ENCODE measurements around the gene FRMD4A.
"Not testable (repeated sequence)": the region's sequence is repeated elsewhere in the genome, so short reads cannot be mapped to it uniquely, and the experiment has no call there.

FRMD4A gene

GRCh38 chr10:14285941-14286560, 44.7 kb downstream of the FRMD4A start:
- DNase-seq, result no peak

DNA sequence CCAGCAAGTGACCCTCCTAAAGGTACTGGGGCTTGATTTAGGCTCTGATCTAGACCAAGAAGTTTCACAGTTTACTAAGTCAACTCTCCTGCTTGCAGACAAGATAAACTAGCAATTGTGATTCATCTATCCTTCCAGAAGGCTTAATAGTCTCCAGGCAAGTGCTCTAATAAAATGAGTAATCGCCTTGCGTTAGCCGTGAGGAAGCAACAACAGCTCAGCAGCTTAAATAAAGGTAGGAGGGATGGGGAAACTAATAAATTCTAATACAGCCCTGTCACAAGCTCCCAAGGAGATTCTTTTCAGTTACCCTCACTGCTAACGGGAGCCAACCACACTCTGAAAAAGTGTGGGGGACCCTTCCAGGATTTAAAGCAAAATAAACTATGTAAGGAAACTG, 48.4 kb downstream of the FRMD4A start:
- no peak for DNase-seq

DNA sequence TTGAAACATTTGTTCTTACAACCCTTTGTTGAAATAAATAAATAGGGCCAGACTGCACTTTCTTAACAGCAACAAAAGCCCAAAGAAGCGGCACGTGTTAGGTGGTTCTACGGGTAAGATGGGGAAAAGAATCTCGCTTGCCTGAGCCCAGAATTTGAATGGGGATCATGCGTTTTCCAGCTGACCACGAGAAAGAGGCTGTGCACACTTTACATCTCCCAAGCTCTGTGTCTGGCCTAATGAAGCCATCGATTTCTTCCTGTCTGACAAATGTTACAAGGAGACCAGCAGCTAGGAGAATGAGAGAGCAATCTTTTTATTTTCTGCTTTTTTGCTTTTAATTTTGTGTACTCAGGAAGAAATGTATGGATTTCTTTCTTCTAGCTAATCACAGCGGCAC, 52.2 kb downstream of the FRMD4A start:
- no peak for DNase-seq

DNA sequence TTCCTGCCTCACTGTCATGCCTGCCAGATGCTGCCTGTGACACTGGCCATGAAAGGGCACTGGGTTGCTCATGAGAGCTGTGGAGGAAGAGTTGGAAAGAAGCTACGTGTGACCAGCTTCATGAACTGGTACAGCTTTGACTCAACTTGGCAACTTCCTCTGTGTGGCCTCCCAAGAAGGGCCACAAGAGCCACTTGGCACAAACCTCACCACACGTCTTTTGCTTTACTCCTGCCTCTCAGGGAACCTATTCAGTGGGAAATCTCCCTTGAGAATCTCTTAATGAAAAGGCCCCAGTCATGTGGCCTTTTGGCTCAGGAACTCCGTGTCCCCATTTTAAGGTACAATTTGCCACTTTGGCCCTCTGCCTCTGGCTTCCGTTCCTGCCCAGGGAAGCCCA, 54.5 kb downstream of the FRMD4A start:
- DNase-seq, result no peak

- DNase-seq, result no peak
Measured at GRCh38 chr10:14271621-14272020, 59.1 kb downstream of the FRMD4A start.

GRCh38 chr10:14270370-14270769, 60.4 kb downstream of the FRMD4A start:
- no peak for DNase-seq

DNA sequence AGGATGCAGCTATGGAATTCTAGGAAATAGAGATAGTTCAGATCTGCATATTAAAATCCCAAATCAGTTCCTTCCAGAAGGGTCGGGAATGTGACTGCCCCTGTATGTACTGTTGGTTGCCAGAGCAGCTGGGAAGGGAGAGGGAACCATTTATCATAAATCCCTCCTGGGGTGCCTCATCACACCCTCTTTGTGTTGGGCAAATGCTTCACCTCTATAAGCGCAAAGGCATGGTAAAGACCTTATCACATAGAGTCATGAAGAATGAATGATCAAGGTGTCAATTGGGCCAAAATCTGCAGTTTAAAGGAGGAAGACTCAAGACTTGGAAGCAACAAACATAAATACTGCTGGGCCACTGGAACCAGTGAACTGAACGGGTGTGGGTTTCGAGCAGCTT, 65.0 kb downstream of the FRMD4A start:
- DNase-seq, result no peak

GRCh38 chr10:14262836-14263425, 67.8 kb downstream of the FRMD4A start:
- DNase-seq, result no peak

- no peak for DNase-seq
Measured at GRCh38 chr10:14261336-14261735, 69.4 kb downstream of the FRMD4A start.

- DNase-seq, result no peak
Measured at GRCh38 chr10:14259696-14260566, 70.8 kb downstream of the FRMD4A start.

DNA sequence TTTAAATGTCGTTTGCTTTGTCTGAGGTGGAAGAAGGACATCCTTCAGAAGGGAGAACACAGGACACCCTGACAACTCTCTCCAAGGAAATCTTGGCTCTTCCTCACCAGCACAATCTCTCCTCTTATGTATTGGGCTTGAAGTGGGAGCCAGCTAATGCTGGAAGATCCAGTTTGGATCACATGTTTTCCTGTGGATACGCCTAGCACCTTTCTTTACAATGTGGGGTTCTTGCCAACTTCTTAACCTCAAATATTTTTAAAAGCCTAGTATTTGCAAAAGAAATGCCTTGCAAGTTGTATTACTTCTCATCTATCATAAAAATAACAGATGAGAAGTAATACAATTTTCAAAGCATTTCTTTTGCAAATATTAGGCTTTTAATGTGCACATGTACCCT, 76.4 kb downstream of the FRMD4A start:
- no peak for DNase-seq

- no peak for DNase-seq
Measured at GRCh38 chr10:14253711-14254110, 77.0 kb downstream of the FRMD4A start.

DNA sequence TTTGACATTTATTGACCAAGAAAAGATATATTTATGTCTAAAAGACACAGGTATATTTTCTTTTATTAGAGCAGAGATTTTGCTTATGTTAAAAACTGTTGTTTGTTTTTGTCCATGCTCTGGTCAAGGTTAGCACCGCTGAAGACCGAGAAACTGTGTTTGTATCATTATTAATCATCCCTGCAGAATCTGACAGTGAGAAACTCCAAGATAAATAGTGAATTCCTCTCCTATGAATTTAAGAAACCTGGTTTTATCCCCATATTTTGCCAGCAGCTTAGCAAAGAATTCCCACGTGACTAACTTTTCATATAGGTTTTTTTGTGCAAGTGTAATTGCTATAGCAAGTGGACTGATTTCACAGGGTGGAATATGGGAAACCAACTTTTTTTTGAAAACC, 77.6 kb downstream of the FRMD4A start:
- no peak for DNase-seq

DNA sequence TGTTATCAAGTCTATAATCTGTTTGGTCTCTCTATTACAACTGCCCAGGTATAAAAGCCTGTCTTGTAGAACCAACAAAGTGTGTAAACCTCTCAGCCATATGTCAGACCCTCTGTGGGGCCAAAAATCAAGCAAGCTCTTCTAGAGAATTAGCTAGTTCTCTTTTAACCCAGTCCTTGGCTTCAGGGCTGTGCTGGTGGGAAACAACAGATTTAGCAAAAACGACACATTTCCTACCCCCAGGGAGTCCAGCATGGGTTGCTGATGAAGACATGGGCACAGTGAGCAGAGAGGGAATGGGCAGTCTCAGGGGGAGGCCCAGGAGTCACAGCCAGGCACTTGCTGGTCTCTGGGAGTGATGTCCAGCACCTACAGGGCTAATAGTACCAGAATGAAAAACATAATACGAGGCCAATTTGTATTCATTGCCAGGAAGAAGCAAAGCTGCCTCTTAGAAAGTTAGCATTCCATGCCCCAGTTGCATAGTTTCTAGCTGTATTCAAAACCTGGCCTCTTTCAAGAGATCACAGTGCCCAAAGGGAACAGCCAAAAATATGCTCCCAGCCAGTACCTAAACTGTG, 80.1 kb downstream of the FRMD4A start:
- DNase-seq, result no peak

- DNase-seq, result no peak
Measured at GRCh38 chr10:14247377-14248116, 83.2 kb downstream of the FRMD4A start.

GRCh38 chr10:14244801-14245211, 85.9 kb downstream of the FRMD4A start:
- DNase-seq, result no peak

DNA sequence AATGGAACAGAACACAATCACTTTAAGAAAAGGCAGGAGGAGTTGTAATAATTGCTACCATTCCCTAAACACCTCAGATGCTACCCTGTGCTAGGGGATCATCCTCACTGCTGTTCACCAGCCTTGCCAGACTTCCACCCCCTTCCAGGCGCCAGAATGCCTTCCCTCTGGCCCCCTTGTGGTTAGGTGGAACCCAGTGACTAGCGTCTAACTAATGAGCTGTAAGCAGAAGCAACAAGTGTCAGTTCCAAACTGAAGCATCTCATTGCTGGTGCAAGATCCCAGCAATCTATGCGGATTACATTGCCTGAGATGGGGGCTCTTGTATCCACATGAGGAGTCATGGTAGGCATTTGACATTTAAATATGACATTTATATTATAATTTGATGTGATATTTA, 86.6 kb downstream of the FRMD4A start:
- no peak for DNase-seq

DNA sequence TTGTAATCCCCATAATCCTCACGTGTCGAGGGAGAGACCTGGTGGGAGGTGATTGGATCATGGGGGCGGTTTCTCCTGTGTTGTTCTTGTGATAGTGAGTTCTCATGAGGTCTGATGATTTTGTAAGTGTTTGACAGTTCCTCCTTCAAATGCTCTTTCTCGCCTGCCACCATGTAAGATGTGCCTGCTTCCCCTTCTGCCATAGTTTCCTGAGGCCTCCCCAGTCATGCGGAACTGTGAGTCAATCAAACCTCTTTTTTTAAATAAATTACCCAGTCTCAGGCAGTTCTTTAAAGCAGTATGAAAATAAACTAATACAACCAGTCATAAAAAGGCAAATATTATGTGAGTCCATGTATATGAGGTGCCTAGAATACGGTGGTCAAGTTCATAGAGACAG, 87.5 kb downstream of the FRMD4A start:
- no peak for DNase-seq

GRCh38 chr10:14241196-14241595, 89.5 kb downstream of the FRMD4A start:
- DNase-seq, result no peak

GRCh38 chr10:14240253-14241189, 90.2 kb downstream of the FRMD4A start:
- peak; percentile 6 for DNase-seq

DNA sequence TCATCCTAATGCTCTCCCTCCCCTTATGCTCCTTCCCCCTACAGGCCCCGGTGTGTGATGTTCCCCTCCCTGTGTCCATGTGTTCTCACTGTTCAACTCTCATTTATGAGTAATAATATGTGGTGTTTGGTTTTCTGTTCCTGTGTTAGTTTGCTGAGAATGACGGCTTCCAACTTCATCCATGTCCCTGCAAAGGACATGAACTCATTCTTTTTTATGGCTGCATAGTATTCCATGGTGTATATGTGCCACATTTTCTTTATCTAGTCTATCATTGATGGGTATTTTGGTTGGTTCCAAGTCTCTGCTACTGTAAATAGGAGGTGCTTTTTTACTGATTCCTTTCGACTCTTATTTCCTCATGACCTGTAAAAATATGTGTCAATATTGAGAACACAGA, 92.1 kb downstream of the FRMD4A start:
- not testable (repeated sequence) for DNase-seq

DNA sequence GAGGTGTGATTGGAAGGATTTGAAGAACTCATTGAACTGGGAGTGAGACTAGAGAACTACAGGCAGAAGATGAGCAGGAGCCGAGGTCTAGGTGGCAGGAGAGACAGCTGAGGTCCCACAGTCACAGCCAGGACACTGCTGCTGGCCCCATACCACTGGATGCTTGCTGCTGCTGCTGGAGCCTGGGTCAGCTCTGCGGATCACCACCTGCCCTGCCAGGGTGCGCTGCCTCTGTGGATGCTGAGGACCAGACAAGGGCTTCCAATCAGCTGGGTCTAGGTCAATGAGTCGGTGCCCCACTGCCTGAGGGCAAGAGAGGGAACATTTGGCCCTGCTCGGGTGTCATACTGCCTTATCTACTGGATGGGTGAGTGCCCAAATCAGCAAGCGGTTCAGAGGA, 94.4 kb downstream of the FRMD4A start:
- DNase-seq, result no peak
